Tibial nerve (tissue), 4 donors: Measurements from ENCODE around the gene ULBP2. TPM values are rescaled to one million over a fixed set of nuclear protein-coding genes. Genes with fewer than 3 reads are reported as not detected.
"Not testable (repeated sequence)": the region's sequence is repeated elsewhere in the genome, so short reads cannot be mapped to it uniquely, and the experiment has no call there.

Source experiments
- DNase-seq, 2 donors: peaks; one replicate each; pipeline ENCODE4 v3.0.0-alpha.2; 2019; ENCODE audit warnings: low spot score in 2 of 2
- H3K27ac ChIP-seq, 4 donors: fragments of 200-600 bp; sonication (generic) in 3 of 4; one replicate each; pipeline ENCODE4 v1.5.1; 2017 to 2019; ENCODE audit warnings: mild to moderate bottlenecking in 1 of 4
- H3K27me3 ChIP-seq, 2 donors: fragments of 200-600 bp; sonication (generic) in 1 of 2; one replicate each; pipeline versions ENCODE4 v1.5.1 to v1.6.0; 2017 to 2019
- H3K36me3 ChIP-seq, 3 donors: fragments of 200-600 bp; sonication (generic); one replicate each; pipeline ENCODE4 v1.5.1; 2018 to 2019
- H3K4me1 ChIP-seq, 4 donors: fragments of 200-600 bp; sonication (generic) in 3 of 4; one replicate each; pipeline ENCODE4 v1.5.1; 2017 to 2019
- H3K4me3 ChIP-seq, 4 donors: fragments of 200-600 bp; sonication (generic) in 3 of 4; one replicate each; pipeline ENCODE4 v1.5.1; 2017 to 2019; ENCODE audit warnings: mild to moderate bottlenecking in 1 of 4, moderate library complexity in 1 of 4
- H3K9me3 ChIP-seq, 4 donors: fragments of 200-600 bp; sonication (generic) in 3 of 4; one replicate each; pipeline ENCODE4 v1.5.1; 2017 to 2019
- EP300 ChIP-seq, 2 donors: sonication (generic); formaldehyde crosslinking; IDR thresholded peaks; one replicate each; pipeline ENCODE4 v1.6.1; 2017; ENCODE audit warnings: antibody characterized with exemption in 2 of 2, mild to moderate bottlenecking in 1 of 2
- POLR2A ChIP-seq, 2 donors: fragments of 450-650 bp; IDR thresholded peaks; one replicate each; pipeline ENCODE4 v1.6.1; 2017; ENCODE audit warnings: antibody characterized with exemption in 2 of 2, mild to moderate bottlenecking in 2 of 2, moderate library complexity in 2 of 2
- whole genome bisulfite sequencing, 2 donors: methylation state at CpG; one replicate each; pipeline ENCODE4 v1.1.5; 2018; 5-methylcytosine and 5-hydroxymethylcytosine counted together
- total RNA-seq, 4 donors: library from RNA; depleted of rRNA; stranded (reverse); fragments of >200 nt; gene quantifications; one replicate each; pipeline ENCODE4 v1.1.0, GENCODE V29; 2016
- TF ChIP-seq, protein P1 (sequence below), 5 experiments: fragments of 200-600 bp in 3 of 5; fragments of 450-650 bp in 2 of 5; sonication (generic) in 3 of 5; IDR thresholded peaks; one replicate each; pipeline ENCODE4 v1.5.1; 2016 to 2019; ENCODE audit warnings: antibody characterized with exemption in 5 of 5, mild to moderate bottlenecking in 3 of 5, moderate library complexity in 2 of 5

ULBP2 gene
- total RNA-seq, 4 donors from 2014 or later, result 0.22 TPM; not detected in 3

DNA sequence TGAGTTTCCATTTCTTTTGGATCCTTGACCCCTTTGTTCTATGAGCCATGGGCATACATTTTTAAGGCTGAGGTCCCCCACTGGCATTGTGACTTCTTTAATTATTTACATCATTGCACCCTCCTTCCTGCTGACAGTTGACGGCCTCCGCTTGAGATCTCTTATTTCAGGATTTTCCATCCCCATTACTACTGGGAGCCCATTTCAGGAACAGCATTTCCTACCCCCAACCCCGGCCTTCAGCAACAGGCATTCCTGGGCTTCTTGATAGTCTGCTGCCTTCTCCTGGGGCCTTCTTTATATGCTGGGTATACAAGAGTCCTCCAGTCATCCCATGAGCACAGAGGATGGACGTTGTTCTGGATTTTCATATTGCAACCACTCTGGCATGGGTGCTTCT is 25.8 kb downstream of the ULBP2 start:
- 81 to 88% methylated on average over 4 of the region's 4 CpGs for WGBS, 2 donors
- no peak for DNase-seq
- Histone ChIP-seq H3K9me3 (no peaks in the 10 kb centered on the region), H3K4me1 (peaks cover 0 to 30% (median 20%) of the 10 kb centered on the region in 4 donors), H3K27me3 (peaks cover 5 to 85% of the 10 kb centered on the region in 2 donors), H3K4me3 (no peak overlapping the region), H3K27ac (no peak overlapping the region), H3K36me3 (no peaks in the 10 kb centered on the region)
- TF ChIP-seq POLR2A (IDR thresholded peaks at IDR 0.05) (no peak), EP300 (IDR thresholded peaks at IDR 0.05) (no peak)
- TF ChIP-seq, protein P1, sequence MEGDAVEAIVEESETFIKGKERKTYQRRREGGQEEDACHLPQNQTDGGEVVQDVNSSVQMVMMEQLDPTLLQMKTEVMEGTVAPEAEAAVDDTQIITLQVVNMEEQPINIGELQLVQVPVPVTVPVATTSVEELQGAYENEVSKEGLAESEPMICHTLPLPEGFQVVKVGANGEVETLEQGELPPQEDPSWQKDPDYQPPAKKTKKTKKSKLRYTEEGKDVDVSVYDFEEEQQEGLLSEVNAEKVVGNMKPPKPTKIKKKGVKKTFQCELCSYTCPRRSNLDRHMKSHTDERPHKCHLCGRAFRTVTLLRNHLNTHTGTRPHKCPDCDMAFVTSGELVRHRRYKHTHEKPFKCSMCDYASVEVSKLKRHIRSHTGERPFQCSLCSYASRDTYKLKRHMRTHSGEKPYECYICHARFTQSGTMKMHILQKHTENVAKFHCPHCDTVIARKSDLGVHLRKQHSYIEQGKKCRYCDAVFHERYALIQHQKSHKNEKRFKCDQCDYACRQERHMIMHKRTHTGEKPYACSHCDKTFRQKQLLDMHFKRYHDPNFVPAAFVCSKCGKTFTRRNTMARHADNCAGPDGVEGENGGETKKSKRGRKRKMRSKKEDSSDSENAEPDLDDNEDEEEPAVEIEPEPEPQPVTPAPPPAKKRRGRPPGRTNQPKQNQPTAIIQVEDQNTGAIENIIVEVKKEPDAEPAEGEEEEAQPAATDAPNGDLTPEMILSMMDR (IDR thresholded peaks at IDR 0.05), result no peak

DNA sequence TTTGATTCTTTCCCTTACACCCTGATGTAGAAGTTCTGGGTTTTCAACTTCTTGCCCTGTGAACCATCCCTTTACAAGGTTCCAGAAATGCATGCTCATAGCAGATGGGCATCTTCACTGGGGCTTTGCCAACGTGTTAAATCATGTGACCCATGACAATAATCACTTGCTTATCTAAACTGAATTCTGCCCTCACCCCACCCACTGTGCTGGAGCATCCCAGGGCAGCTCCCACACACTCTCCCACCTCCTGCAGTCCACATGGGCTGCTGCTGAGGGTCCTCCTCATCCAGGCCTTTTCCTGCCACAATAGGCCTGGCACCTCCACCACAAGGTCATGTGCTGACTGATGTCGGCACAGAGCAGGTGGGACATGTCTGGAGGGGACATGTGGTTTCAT is 26.2 kb downstream of the ULBP2 start:
- peaks cover 5 to 83% of the 10 kb centered on the region in 2 donors for H3K27me3 ChIP-seq
- not testable (repeated sequence) for DNase-seq, H3K9me3 ChIP-seq, H3K4me3 ChIP-seq, H3K27ac ChIP-seq, H3K36me3 ChIP-seq
- 53 to 65% methylated on average over 2 of the region's 2 CpGs for WGBS, 2 donors
- H3K4me1 ChIP-seq, result peaks cover 0 to 28% (median 20%) of the 10 kb centered on the region in 4 donors

DNA sequence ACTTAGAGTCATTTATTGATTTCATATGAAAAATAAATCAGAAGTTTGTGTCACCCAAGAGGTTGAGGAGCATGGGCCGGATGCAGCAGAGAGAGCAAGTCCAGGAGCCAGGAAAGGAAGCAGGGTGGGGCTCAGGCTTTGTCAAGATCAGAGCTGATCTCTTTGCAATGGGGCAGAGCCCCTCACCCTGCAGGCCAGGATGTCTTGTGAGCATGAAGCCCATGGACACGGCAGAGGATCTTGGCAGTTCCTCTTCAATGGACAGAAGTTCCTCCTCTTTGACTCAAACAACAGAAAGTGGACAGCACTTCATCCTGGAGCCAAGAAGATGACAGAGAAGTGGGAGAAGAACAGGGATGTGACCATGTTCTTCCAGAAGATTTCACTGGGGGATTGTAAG is 27.1 kb downstream of the ULBP2 start:
- H3K27me3 ChIP-seq, result peaks cover 5 to 83% of the 10 kb centered on the region in 2 donors
- not testable (repeated sequence) for H3K4me3 ChIP-seq

DNA sequence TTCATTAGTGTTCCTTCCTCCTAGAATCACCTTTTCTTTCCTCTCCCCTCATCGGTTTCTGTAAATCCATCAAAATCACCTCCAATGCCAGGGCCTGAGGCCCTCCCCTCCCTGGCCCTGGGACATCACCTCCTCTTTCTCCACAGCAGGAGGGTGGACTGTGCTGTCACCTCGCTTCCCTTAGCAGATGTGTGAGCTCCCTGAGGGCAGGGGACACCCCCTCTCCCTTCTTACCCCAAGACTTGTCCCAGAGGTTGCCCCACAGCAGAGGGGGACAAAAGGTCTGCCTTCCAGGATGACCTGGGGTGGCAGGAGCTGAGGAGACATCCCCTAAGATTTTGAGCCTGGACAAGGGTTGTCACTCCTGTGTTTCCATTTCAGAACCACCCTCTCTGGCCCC is 27.8 kb downstream of the ULBP2 start:
- peaks cover 0 to 12% (median 8%) of the 10 kb centered on the region in 4 donors for H3K4me1 ChIP-seq
- no peak overlapping the region for H3K27ac ChIP-seq
- no peak for TF ChIP-seq EP300 (IDR thresholded peaks at IDR 0.05)
- TF ChIP-seq, protein P1 (IDR thresholded peaks at IDR 0.05), result no peak
- no peak for TF ChIP-seq POLR2A (IDR thresholded peaks at IDR 0.05)
- no peaks in the 10 kb centered on the region for H3K36me3 ChIP-seq
- no peak overlapping the region for H3K4me3 ChIP-seq
- peaks cover 0 to 83% of the 10 kb centered on the region in 2 donors for H3K27me3 ChIP-seq
- H3K9me3 ChIP-seq, result no peaks in the 10 kb centered on the region
- no peak for DNase-seq
- 81 to 84% methylated on average over 2 of the region's 2 CpGs for WGBS, 2 donors

More for the DNA sequence above, 27.1 kb downstream of the ULBP2 start:
- not testable (repeated sequence) for H3K27ac ChIP-seq, H3K36me3 ChIP-seq, DNase-seq, H3K9me3 ChIP-seq
- WGBS, 2 donors, result 72 to 77% methylated on average over 2 of the region's 2 CpGs
- peaks cover 0 to 19% (median 15%) of the 10 kb centered on the region in 4 donors for H3K4me1 ChIP-seq

DNA sequence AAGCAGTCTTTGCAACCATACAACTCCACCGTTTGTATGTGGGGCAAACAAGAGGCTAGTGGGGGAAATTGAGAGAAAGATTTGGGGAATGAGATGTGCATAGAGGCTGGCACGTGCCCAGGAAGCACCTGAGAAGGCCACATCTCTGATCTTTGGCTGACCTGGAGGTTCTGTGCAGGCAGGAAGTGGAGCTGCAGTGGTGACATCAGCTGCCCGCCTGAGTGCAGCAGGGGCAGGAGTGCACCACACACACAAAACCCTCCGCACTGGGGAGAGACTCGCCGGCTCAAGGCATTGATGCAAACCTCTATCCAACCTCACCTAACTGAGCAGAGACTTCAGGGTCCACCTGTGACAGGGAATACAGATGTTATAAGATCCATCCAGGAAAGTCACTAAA is 32.6 kb downstream of the ULBP2 start:
- H3K27ac ChIP-seq, DNase-seq, H3K36me3 ChIP-seq, H3K4me1 ChIP-seq, H3K4me3 ChIP-seq, H3K9me3 ChIP-seq: not testable (repeated sequence)
- 58 to 62% methylated on average over 6 of the region's 6 CpGs for WGBS, 2 donors
- peaks cover 0 to 71% of the 10 kb centered on the region in 2 donors for H3K27me3 ChIP-seq

DNA sequence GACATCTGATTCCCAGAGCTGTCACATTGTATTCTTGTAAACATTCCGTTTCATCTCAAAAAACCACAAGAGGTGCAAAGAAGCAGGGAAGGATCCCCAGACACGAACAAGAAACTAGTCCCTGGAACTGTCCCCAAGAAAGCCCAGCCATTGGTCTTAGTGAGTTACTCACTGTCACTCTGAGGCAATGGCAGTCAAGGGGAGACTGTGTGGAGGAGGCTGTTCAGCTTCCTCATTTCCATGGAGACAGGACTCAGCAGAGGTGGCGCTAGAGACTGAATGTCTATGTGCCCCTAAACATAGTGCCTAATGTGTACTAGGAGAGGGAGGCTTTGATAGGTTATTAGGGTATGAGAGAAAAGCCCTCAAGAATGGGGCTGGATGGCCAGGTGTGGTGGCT is 33.0 kb downstream of the ULBP2 start:
- no peak for DNase-seq
- H3K27me3 ChIP-seq, result peaks cover 0 to 68% of the 10 kb centered on the region in 2 donors
- WGBS, 2 donors, result 51 to 55% methylated on average over 3 of the region's 3 CpGs

More for the DNA sequence above, 33.0 kb downstream of the ULBP2 start:
- H3K27ac ChIP-seq, result no peak overlapping the region
- TF ChIP-seq POLR2A (IDR thresholded peaks at IDR 0.05) (no peak), EP300 (IDR thresholded peaks at IDR 0.05) (no peak)
- TF ChIP-seq, protein P1 (IDR thresholded peaks at IDR 0.05), result no peak
- no peaks in the 10 kb centered on the region for H3K9me3 ChIP-seq
- H3K4me1 ChIP-seq, result no peaks in the 10 kb centered on the region
- no peaks in the 10 kb centered on the region for H3K36me3 ChIP-seq
- no peak overlapping the region for H3K4me3 ChIP-seq
